ENCODE results near the gene IVNS1ABP. TPM values are rescaled to one million over a fixed set of nuclear protein-coding genes. Genes with fewer than 3 reads are reported as not detected.

The IVNS1ABP gene
- total RNA-seq, 1 experiment from 2014 or later = 57.9 TPM

DNA sequence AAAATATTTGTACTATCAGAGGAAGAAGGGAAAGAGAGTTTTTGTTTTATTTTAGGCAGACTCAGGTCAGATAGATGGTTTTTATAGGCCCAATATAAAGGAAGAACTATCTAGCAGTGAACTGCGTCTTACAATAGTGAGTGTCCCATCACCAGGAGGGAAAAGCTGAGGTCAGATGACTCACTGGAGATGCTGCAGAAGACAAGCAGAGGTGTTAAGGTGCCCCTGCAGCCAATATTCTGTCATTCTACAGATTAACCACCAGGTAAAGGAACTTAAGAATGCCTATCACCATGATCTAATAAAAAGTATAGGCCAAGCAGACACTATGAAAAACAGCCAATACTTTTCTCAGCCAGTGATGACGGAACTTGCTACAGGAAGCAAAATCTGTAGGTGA lies 29.6 kb downstream of the IVNS1ABP start:
- no peaks in the 10 kb centered on the region for H3K9me2 ChIP-seq (ENCODE audit: insufficient read depth)
- H2AFZ ChIP-seq (ENCODE audit: low read depth, low read length, poor library complexity, severe bottlenecking) = no peak overlapping the region
- RAD21 ChIA-PET (ENCODE audit: low non-redundant PET in 1 of 2, low total read pairs in 2 of 2, uncharacterized antibody in 2 of 2, unreplicated experiment in 2 of 2) = no interaction called here
- no peak overlapping the region for H3K9ac ChIP-seq (ENCODE audit: low read length)
- POLR2A ChIA-PET = no interaction called here
- no peaks in the 10 kb centered on the region for H3K4me1 ChIP-seq (ENCODE audit: control insufficient read depth in 1 of 2, insufficient read depth in 2 of 2, low read length in 2 of 2)
- H4K20me1 ChIP-seq (ENCODE audit: insufficient read depth) = no peaks in the 10 kb centered on the region
- intact Hi-C loops (cut with micrococcal nuclease) = no loop called here
- no peaks in the 10 kb centered on the region for H3K36me3 ChIP-seq (ENCODE audit: control insufficient read depth in 1 of 2, insufficient read depth in 2 of 2, low read length in 2 of 2)
- DNase-seq (ENCODE audit: low read depth, low spot score) = no peak
- H3K4me2 ChIP-seq (ENCODE audit: low read length) = no peak overlapping the region
- H3K4me3 ChIP-seq (replicated peaks in 1 of 2; ENCODE audit: low read depth in 1 of 2, low read length in 2 of 2) = no peak overlapping the region
- CTCF ChIA-PET = no interaction called here
- ATAC-seq = no peak
- H3K27me3 ChIP-seq (ENCODE audit: insufficient read depth, low read length) = no peaks in the 10 kb centered on the region
- BruUV-seq (replicated peaks) = no TSS peak
- no peaks in the 10 kb centered on the region for H3K79me2 ChIP-seq (ENCODE audit: insufficient read depth, low read length)
- TF ChIP-seq MAX (IDR thresholded peaks at IDR 0.05) = no peak
- TF ChIP-seq ATF3 (IDR thresholded peaks at IDR 0.05) = no peak
- no peak for TF ChIP-seq FOSL1 (IDR thresholded peaks at IDR 0.05; ENCODE audit: low read depth)
- TF ChIP-seq ZFX (IDR thresholded peaks at IDR 0.05) = no peak
- TF ChIP-seq POLR2AphosphoS5 (IDR thresholded peaks at IDR 0.05; ENCODE audit: low read depth, low read length) = no peak
- TF ChIP-seq, protein P1, sequence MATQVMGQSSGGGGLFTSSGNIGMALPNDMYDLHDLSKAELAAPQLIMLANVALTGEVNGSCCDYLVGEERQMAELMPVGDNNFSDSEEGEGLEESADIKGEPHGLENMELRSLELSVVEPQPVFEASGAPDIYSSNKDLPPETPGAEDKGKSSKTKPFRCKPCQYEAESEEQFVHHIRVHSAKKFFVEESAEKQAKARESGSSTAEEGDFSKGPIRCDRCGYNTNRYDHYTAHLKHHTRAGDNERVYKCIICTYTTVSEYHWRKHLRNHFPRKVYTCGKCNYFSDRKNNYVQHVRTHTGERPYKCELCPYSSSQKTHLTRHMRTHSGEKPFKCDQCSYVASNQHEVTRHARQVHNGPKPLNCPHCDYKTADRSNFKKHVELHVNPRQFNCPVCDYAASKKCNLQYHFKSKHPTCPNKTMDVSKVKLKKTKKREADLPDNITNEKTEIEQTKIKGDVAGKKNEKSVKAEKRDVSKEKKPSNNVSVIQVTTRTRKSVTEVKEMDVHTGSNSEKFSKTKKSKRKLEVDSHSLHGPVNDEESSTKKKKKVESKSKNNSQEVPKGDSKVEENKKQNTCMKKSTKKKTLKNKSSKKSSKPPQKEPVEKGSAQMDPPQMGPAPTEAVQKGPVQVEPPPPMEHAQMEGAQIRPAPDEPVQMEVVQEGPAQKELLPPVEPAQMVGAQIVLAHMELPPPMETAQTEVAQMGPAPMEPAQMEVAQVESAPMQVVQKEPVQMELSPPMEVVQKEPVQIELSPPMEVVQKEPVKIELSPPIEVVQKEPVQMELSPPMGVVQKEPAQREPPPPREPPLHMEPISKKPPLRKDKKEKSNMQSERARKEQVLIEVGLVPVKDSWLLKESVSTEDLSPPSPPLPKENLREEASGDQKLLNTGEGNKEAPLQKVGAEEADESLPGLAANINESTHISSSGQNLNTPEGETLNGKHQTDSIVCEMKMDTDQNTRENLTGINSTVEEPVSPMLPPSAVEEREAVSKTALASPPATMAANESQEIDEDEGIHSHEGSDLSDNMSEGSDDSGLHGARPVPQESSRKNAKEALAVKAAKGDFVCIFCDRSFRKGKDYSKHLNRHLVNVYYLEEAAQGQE (IDR thresholded peaks at IDR 0.05; ENCODE audit: low read depth) = no peak
- TF ChIP-seq POLR2A (IDR thresholded peaks at IDR 0.05; ENCODE audit: borderline replicate concordance, extremely low read depth, insufficient read depth, insufficient read length) = no peak
- no peak for TF ChIP-seq CTCF (IDR thresholded peaks at IDR 0.05 in 2 of 3, conservative IDR thresholded peaks at IDR 0.05 in 1 of 3; ENCODE audit: borderline replicate concordance in 1 of 3, insufficient read depth in 1 of 3, low read depth in 2 of 3, low read length in 2 of 3)
- no peak for TF ChIP-seq SRF (IDR thresholded peaks at IDR 0.05; ENCODE audit: low read depth)
- TF ChIP-seq EZH2 (IDR thresholded peaks at IDR 0.05) = no peak
- no peak for TF ChIP-seq EGR1 (IDR thresholded peaks at IDR 0.05; ENCODE audit: low read depth)
- no peak for TF ChIP-seq EZH2phosphoT487 (IDR thresholded peaks at IDR 0.05; ENCODE audit: borderline replicate concordance)
- TF ChIP-seq, protein P2, sequence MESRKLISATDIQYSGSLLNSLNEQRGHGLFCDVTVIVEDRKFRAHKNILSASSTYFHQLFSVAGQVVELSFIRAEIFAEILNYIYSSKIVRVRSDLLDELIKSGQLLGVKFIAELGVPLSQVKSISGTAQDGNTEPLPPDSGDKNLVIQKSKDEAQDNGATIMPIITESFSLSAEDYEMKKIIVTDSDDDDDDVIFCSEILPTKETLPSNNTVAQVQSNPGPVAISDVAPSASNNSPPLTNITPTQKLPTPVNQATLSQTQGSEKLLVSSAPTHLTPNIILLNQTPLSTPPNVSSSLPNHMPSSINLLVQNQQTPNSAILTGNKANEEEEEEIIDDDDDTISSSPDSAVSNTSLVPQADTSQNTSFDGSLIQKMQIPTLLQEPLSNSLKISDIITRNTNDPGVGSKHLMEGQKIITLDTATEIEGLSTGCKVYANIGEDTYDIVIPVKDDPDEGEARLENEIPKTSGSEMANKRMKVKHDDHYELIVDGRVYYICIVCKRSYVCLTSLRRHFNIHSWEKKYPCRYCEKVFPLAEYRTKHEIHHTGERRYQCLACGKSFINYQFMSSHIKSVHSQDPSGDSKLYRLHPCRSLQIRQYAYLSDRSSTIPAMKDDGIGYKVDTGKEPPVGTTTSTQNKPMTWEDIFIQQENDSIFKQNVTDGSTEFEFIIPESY (IDR thresholded peaks at IDR 0.05; ENCODE audit: extremely low read depth, insufficient replicate concordance, low read length) = no peak
- TF ChIP-seq YY1 (IDR thresholded peaks at IDR 0.05; ENCODE audit: extremely low read depth, insufficient replicate concordance, low read depth, low read length) = no peak
- TF ChIP-seq CBX3 (IDR thresholded peaks at IDR 0.05; ENCODE audit: low read depth) = no peak
- TF ChIP-seq RAD21 (IDR thresholded peaks at IDR 0.05; ENCODE audit: low read depth) = no peak
- H3K27ac ChIP-seq (ENCODE audit: low read depth, low read length) = no peak overlapping the region
- no peaks in the 10 kb centered on the region for H3K9me3 ChIP-seq (ENCODE audit: control insufficient read depth in 1 of 2, insufficient read depth in 1 of 2, low read depth in 1 of 2, low read length in 2 of 2)

Data from HCT116 (cell line).